Right renal cortex interstitium (tissue), 3 donors: ENCODE data around the gene DDX24. TPM values are rescaled to one million over a fixed set of nuclear protein-coding genes. Genes with fewer than 3 reads are reported as not detected.

Experiments used
- DNase-seq, 3 donors: peaks; one replicate each; pipeline ENCODE4 v3.0.0-alpha.2; 2013; ENCODE audit warnings: low read depth in 3 of 3, low spot score in 2 of 3
- polyA plus RNA-seq, 3 donors: library from polyadenylated mRNA; unstranded; fragments of 120-200 nt; gene quantifications; one replicate each; pipeline ENCODE4 v1.2.1, GENCODE V29; 2013; ENCODE audit not compliant: insufficient read length in 3 of 3

Gene DDX24
- polyA plus RNA-seq, 3 donors, result 186 to 197 (median 193) TPM

- no peak for DNase-seq
Measured at GRCh38 chr14:94114589-94115057, 33.6 kb upstream of the DDX24 start.

- DNase-seq, result no peak
Measured at GRCh38 chr14:94113908-94114588, 33.0 kb upstream of the DDX24 start.

GRCh38 chr14:94113490-94113889 lies 32.5 kb upstream of the DDX24 start:
- no peak for DNase-seq

- DNase-seq, result no peak
Measured at GRCh38 chr14:94113073-94113472, 32.1 kb upstream of the DDX24 start.

DNA sequence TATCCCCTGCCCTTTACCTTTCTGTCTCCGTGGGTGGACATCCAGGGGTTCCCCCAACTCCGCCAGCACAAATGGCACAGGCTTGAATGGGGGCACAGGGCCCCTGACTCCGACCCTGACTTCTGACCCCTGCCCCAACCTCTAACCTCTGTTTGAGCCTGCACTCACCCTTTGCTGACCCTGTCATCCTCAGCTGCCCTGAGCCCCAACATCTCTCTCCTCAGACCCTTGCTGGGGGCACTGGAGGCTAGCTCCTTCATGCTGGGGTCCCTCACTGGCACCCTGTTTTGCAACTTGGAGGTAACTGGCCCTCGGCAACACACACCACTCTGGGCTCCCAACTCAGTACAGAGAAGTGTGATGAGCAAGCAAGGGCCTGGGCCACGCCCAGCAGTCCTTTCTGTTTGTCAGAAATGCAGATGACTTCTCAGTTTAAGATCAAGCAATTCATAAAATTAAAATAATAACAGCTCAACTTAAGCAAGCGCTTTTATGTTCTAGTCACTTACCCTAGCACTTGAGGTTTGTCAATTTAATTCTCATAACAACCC lies 31.6 kb upstream of the DDX24 start:
- DNase-seq, result no peak

- no peak for DNase-seq
Measured at GRCh38 chr14:94111276-94112095, 30.5 kb upstream of the DDX24 start.

- no peak for DNase-seq
Measured at GRCh38 chr14:94110552-94111181, 29.7 kb upstream of the DDX24 start, which contains the start of gene IFI27. TSS of gene IFI27 (plus strand) at chr14:94110736.

GRCh38 chr14:94109915-94110250 lies 28.9 kb upstream of the DDX24 start:
- no peak for DNase-seq

DNA sequence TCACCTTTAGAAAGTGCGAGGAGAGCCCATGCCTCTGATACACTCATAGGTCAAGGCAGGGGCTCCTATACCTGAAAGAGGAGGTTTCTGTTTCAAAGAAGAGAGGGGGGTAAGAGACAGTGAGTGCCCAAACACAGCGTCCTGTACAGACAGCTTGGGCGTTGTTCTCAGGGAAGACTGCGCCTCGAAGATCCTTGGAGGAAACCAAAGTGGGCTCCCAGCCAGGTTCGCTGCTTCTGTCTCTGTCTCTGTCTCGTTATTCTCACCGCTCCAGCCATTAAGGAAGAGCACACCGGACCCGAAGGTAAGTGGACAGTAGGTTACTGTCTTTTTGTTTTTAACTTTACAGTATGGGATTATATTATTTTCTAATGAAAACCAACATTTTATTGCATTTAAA lies 23.7 kb upstream of the DDX24 start:
- no peak for DNase-seq

DNA sequence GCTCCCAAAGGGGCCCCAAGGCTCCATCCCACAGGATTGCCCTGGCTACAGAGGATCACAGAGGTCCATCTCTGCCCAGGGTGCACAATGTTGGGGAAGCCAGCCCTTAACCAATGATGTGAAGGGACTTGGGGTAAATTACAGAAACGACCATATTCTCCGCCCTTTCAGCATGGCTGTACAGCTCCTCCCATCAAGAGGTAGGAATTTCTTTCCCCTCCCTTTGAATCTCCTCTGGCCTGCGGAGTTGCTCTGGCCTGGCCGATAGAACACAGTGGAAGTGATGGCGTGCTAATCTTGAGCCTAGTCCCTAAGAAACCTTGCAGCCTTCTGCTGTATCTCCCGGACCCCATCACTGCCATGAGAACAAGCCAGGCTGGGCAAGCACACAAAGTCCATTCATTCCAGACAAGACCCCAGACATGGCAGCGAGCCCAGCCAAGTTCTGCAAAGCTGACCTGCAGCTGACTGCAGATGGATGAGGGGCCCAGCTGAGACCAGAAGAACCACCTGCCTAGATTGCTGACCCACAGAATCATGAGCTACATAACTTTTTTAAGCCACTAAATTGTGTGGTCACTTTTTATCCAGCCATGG lies 22.6 kb upstream of the DDX24 start:
- no peak for DNase-seq

DNA sequence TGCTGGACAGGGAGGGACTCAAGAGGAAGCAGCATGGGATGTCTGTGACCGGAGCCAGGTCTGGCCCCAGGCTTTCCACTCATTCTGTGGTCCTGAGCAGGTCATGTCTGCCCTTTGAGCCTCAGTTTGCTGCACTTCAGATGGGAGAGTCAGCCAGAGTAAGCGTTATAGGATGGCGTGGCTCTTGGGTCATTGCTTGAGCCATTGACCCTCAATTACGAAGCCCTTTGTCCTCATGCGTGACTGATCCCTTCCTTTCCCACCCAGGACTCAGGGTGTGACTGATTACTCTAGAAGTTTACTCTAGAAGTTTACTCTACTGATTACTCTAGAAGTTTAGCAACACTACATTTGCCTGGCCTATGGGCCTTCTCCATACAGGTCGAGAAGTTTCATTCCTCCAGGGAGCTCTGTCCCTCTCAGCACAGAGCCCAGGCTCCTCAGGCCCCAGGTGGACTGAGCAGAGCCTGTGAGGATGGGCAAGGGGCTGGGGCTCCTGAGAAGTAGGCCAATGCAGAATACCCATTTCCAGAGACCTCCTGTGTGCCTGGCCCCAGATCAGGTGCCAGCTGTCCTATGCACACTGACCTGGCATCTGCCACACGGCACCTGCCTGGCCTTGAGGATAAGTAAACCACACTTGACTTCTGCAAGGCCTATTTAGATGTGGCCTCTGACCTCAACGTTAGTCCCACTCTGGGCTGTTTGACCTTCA lies 21.9 kb upstream of the DDX24 start:
- DNase-seq, result no peak

DNA sequence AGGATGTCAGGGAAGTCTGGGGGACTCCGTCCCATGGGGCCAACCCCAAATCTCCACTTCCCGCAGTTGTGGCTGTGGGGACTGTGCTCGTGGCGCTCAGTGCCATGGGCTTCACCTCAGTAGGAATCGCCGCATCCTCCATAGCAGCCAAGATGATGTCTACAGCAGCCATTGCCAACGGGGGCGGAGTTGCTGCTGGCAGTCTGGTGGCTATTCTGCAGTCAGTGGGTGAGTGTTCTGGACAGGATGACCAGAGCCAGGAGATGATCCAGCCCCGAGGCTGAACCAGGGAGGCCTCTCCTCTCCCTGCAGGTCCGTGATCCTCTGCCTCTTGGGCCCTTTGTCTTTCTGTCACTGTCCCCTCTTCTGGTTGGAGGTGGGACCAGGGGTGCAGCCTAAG lies 20.7 kb upstream of the DDX24 start:
- no peak for DNase-seq

GRCh38 chr14:94100847-94101246 lies 19.8 kb upstream of the DDX24 start:
- no peak for DNase-seq

DNA sequence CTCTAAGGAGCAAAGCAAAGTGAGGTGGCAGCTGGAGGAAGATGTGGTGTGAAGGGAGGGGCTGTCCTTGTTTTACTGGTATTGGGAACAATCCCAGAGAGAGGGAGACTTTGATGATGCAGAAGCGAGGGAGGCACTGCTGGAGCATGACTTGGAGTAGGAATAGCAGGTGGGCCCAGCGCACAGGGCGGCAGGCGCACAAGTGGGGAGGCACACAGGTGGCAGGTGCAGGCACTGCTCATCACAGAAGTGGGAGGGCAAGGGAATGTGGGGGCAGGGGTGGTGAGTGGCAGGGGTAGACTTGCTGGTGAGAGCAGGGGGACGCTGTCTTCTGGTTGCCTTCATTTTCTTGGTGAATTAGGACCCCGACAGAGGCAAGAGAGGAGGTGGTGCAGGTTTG lies 18.0 kb upstream of the DDX24 start:
- DNase-seq, result no peak

DNA sequence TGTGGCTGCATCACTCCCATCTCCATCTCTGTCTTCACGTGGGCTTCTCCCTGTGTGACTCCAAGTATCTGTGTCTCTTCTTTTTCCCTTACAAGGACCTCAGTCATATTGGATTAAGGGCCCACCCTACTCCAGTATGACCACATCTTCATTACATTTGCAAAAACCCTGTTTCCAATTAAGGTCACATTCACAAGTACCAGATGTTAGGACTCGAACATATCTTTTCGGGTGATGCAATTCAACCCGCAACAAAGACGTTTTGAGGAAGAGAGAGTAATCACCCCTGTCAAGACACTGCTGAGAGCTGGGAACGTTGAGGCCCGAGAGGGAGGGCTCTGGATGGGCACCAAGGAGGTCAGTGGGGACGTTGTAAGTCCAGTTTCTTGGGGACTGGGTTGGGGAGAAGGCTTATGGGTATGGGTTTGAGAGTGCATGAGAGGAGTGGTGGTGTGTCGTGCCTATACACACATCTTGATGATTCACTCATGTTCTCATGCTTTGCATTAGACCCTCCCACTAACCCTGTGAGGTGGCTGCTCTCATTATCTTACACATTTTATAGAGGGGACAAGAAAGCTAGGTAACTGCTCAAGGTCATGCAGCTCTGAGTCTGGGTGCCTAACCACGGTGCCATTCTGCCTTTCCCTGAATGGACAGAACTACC lies 17.5 kb upstream of the DDX24 start:
- DNase-seq, result no peak

GRCh38 chr14:94097091-94097490 lies 16.1 kb upstream of the DDX24 start:
- DNase-seq, result no peak

GRCh38 chr14:94093418-94093817 lies 12.4 kb upstream of the DDX24 start:
- DNase-seq, result no peak

GRCh38 chr14:94089479-94089878 lies 8.5 kb upstream of the DDX24 start:
- no peak for DNase-seq

DNA sequence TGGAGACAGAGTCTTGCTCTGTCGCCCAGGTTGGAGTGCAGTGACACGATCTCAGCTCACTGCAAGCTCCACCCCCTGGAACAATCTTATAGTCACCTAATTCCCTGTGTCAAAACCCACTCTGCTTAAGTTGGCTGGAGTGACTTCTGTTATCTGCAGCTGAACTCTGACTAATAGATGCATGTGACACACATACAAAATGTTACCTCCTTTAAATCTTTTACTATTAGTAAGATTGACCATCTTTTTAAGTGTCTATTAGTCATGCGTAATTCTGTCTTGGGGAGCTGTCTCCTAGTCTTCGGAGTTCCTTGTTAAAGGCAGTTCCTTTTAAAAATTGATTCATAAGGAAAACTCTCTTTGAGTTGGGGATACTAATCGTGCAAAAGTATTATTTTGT lies 7.5 kb upstream of the DDX24 start:
- DNase-seq, result no peak

- DNase-seq, result no peak
Measured at GRCh38 chr14:94087891-94088290, 6.9 kb upstream of the DDX24 start.
